Left renal pelvis (tissue), 4 donors: ENCODE data around the gene CHRM1. TPM values are rescaled to one million over a fixed set of nuclear protein-coding genes. Genes with fewer than 3 reads are reported as not detected.
"Not testable (repeated sequence)": the region's sequence is repeated elsewhere in the genome, so short reads cannot be mapped to it uniquely, and the experiment has no call there.

ENCODE experiments used
- DNase-seq, 4 donors: peaks; one replicate each; pipeline ENCODE4 v3.0.0-alpha.2; 2013; ENCODE audit warnings: low read depth in 4 of 4, low spot score in 3 of 4
- polyA plus RNA-seq, 4 donors: library from polyadenylated mRNA; unstranded; fragments of 120-200 nt; gene quantifications; one replicate each; pipeline ENCODE4 v1.2.1, GENCODE V29; 2013; ENCODE audit not compliant: insufficient read length in 4 of 4

CHRM1 gene, protein sequence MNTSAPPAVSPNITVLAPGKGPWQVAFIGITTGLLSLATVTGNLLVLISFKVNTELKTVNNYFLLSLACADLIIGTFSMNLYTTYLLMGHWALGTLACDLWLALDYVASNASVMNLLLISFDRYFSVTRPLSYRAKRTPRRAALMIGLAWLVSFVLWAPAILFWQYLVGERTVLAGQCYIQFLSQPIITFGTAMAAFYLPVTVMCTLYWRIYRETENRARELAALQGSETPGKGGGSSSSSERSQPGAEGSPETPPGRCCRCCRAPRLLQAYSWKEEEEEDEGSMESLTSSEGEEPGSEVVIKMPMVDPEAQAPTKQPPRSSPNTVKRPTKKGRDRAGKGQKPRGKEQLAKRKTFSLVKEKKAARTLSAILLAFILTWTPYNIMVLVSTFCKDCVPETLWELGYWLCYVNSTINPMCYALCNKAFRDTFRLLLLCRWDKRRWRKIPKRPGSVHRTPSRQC
- polyA plus RNA-seq, result under 1 TPM in 2 of 4 donors, not detected in 2; 0.05 to 0.40 TPM

DNA sequence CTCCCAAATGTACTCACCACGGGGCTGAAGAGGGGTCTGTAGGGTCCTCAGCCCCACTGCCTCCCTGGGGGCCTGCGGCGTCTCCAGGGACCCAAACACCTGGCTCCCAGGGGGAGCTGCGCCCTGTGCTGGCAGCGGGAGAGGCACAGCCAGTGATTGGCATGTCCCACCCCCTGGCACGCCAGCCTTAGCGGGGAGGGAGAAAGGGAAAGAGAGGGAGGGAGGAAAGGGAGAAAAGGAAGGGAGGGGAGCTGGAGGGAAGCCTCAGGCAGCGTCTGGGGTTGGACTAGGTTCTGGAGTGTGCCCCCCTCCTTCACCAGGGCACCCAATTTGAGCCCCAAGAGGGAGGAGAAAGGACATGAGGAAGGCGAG is at the start of gene CHRM1:
TSS of gene CHRM1 (minus strand) at position 163 of the 372 bp plus-strand sequence. CDS start 10,263 bp downstream, outside the sequence.
- no peak for DNase-seq

DNA sequence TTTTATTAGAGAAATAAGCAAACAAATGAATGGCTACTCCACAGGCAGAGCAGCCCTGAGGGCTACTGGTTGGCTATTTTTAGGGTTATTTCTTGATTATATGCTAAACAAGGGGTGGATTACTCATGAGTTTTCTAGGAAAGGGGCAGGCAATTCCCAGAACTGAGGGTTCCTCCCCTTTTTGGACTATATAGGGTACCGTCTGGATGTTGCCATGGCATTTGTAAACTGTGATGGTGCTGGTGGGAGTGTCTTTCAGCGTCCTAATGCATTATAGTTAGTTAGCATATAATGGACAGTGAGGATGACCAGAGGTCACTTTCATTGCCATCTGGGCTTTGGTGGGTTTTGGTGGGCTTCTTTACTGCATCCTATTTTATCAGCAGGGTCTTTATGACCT is 44.4 kb upstream of the CHRM1 start:
- no peak for DNase-seq

DNA sequence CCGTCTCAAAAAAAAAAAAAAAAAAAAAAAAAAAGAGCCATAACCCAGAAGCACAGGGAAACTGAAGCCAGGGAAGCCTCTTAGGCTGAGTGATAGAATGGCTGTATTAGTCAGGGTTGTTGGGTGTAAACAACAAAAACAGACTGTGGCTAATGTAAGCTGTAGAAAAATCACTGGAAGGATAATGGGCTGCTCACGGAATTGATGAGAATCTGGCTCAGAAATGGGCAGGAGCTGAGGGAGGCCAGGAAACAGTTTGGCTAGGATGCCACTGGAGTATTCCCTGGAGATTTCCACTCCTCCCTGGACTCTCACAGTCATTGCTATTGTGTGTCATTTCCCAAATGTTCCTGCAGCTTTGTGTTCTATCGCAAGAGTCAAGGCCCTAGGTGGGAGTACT is 41.2 kb upstream of the CHRM1 start:
- no peak for DNase-seq

DNA sequence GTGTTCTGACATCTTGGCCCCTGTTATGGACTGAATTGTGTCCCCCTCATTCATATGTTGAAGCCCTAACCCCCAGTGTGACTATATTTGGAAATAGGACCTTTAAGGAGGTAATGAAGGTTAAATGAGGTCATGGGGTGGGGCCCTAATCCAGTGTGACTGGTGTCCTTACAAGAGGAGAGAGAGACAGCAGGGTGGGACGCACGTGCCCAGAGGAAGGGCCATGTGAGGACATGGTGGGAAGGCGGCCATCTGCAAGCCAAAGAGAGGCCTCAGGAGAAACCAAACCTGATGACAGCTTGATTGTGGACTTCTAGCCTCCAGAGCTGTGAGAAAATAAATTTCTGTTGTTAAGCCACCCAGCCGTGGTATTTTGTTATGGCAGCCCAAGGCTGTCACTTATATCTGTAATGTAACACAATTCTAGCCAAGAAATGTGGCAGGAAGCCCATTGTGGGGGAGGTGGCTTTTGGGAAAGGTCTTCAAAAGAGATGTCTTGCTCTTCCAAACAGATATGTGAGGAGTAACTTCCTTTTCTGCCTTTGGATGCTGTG is 39.9 kb upstream of the CHRM1 start:
- DNase-seq, result no peak

DNA sequence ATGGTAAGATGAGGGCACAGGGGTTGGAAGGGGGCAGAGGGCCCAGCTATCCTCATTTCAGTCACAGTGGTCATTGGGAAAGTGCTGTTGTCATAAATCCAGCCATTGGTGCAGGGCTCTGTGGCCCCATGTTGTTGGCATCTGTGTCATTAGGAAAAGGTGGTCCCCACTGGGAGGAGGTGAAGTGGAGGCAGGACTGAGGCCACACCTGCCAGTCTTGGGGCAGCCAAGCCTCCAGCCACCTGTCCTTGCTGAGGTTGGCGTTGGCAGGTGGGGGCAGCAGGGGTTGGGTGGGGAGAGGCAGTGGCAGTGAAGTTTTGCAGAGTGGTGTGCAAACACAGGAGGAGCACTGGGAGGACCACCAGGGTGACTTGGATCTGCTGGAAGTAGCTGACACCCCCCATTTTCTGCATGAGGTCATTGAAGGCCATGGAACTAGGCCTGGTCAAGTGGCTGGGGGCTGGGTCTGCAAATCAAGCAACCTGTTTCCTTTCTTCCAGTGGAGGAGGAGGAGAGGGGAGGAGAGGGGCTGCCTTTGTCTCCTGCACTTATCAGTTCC is 38.3 kb upstream of the CHRM1 start:
- DNase-seq, result no peak

DNA sequence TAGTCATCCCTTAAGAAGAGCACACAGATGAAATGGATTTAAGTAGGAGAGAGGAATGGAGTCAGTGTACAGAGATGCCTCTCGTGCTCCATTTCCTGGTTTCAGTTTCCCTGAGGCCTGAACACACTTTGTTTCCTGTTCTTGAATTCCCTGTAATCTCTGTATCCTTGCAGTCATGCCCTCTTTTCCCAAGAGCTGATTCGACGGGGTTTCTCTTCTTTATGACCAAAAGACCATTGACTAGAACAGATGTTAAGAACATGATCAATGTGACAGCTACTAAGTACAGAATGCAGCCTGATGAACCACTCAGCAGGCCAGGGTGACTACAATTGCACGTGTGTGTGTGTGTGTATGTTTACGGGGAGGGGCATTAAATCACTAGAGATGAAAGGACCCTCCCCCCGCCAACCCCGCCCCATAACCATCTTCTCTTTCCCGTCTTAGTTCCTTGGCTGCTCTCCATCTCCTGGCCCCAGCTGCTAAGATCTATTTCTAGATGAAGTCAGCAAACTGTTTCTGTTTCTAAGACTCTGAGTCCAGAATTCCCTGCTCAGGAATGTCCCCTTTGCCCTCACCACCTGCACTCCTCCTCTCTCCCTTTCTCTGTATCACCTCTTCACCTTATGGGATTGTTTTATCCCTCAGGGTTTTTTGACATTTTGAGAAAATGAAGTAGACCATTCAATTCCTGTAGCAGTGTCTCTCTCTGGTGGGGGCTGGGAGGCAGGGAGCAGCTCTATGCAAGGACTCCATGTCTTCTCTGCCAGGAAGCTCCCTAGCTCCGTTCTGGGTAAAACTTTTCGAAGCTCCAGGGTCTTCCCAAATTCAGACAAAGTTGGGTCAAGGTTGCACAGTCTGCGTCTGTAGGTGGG is 37.6 kb upstream of the CHRM1 start:
- peak; percentile 44 to 50 (median 48) for DNase-seq

DNA sequence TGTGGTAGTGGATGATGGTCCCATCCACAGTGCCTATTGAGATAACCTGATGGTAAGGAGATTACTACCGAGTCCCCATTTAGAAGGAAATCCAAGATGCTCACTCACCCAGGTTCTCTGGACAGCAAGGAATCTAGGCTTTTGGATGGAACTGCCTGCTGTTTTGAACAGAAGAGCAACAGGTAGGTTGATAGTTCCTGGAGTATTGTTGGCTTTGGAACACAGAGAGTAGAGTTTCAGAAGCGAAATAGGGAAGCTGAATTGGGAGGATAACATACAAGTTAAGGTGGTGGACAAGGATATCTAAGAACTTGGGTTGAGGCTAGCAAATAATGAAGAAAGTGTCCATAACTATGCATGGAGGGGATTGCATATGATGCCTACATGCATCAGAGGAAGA is 36.0 kb upstream of the CHRM1 start:
- DNase-seq, result no peak

DNA sequence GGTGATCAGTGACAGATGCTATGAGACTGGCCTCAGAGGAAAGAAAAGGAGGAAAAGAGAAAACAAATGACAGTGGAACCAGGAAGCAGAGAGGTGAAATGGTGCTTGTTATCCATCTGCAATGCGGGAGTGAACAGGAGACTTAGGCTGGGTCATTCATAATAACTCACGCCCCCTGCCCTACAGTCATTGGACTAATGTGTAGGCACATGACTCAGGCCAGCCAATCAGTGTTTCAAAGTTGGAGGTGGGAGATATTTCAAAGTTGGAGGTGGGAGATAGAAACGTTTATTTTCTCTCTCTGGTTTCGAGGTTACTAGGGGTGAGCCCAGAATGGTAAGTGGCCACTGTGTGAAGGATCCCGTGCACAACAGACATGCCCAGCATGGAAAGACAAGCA is 33.3 kb upstream of the CHRM1 start:
- no peak for DNase-seq

DNA sequence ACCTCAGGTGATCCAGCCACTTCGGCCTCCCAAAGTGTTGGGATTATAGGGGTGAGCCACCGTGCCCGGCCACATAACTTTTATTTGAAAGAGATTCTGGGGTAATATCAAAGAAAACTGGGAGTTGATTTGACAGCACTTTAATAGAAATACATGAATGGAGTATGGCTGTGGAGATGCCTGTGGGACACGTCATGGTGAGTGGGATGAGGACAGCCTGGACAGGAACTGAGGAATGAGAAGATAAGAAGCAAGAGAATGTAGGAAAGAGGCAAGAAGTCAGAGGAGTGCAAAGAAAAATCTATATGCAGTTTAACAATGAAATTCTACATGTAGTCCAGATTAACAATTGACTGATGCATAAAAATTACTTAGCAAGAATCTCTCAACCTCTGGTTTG is 32.6 kb upstream of the CHRM1 start:
- DNase-seq, result no peak

DNA sequence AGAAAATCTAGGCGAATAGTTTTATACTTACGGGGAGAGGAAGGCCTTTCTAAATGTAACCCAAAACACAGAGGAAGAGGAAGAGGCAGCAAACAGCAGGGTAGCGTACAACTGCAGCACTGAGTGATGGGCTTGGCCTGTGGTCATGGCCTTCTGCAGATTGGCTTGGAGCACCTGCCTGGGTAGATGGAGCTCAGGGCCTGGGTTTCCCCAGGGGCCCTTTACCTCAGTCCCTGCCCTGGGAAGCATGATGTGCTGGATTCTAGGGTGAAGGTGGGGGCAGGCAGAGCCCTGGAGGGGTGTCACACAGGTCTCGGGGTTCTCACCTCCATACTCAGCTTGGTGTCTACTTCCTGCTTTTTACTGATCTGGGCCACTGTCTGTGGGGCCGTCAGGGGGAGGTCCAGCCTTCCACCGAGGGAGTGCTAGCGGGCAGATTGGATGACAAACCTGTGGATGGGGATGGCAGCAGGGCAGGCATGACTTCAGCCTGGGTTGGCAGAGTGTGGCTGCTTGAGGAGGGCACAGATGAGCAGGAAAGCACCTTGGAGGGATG is 27.7 kb upstream of the CHRM1 start:
- no peak for DNase-seq

DNA sequence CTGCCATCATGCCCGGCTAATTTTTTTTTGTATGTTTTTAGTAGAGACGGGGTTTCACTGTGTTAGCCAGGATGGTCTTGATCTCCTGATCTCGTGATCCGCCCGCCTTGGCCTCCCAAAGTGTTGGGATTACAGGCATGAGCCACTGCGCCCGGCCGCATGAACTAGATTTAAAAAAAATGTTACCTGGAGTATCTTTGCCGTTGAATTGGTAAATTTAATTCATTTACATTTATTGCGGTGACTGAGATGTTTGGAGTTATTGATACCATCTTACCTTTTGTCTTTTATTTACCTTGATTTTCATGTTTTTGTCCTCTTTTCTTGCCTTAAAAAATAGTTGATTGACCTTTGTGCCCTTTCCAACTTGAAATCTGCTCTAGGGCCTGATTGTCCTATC is 24.4 kb upstream of the CHRM1 start:
- not testable (repeated sequence) for DNase-seq

DNA sequence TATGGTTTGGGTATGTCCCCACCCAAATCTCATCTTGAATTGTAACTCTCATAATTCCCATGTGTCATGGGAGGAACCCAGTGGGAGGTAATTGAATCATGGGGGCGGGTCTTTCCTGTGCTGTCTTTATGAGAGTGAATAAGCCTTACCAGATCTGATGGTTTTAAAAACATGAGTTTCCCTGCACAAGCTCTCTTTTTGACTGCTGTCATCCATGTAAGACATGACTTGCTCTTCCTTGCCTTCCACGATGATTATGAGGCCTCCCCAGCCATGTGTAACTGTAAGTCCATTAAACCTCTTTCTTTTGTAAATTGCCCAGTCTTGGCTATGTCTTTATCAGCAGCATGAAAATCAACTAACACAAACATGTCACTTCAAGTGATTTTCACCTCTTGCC is 16.4 kb upstream of the CHRM1 start:
- not testable (repeated sequence) for DNase-seq

DNA sequence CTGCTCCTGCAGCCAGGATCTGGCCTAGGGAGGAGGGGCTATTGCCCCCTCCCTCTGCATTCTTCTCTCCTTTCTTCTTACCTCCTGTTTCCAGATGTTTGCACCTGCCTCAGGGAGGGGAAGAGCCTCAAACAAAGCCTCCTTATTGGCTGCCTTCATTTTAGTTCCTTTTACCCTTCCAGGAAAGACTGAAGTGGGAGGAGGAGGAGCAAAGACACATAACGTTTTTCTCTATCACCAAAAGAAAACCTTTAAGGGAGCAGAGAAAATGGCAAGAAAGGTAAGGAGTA is 13.3 kb upstream of the CHRM1 start:
- DNase-seq, result no peak

DNA sequence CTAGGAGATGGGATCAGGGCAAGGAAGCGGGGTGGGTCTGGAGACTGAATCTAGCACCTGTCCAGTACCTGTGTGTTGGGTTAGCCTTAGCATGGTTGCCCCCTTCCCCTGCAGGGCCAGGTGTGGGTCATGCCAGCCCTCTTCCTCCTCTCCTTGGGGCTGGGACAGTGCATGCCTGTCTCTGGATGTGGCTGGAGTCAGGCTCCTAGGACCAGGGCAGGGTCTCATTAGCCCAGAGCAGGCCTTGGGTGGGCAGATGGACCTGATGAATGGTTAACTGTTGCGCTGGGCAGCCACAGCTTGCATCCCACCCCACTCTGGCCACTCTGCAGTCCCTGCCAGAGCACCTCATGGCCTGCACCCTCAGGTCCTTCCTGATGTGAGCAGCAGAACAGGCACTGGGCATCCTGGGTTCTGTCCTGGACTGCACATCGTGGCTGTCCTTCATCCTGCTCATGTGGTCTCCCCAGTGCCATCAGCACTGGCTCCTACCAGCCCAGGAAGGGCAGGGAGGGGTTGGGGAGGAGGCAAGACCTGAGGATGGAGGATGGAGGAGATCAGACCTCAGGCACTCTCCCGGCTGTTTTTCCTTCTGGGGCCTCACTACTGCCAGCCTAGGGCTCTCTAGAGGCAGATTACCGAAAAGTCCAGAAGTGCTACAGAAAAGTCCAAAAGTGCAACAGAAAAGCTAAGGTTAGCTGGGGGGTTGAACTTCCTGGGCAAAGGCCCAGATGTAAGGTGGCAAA is 12.8 kb upstream of the CHRM1 start:
- no peak for DNase-seq

DNA sequence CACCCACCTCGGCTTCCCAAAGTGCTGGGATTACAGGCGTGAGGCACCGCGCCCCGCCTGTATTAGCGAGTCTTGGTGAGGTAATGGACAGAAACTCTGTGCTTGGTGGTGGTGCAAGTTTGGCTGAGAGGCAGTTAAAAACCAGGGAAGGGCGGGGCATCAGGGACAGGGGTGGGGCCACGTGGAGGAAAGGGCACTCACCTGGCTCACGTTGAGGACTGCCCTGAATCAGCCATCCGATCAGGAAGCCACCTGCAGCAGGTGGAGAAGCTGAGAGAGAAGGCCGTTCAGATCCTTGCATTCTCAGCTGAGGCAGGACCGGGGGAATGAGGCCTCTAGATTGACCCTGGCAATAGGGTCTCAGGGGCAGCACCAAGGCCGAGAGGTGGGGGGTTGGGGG is 12.1 kb upstream of the CHRM1 start:
- no peak for DNase-seq

DNA sequence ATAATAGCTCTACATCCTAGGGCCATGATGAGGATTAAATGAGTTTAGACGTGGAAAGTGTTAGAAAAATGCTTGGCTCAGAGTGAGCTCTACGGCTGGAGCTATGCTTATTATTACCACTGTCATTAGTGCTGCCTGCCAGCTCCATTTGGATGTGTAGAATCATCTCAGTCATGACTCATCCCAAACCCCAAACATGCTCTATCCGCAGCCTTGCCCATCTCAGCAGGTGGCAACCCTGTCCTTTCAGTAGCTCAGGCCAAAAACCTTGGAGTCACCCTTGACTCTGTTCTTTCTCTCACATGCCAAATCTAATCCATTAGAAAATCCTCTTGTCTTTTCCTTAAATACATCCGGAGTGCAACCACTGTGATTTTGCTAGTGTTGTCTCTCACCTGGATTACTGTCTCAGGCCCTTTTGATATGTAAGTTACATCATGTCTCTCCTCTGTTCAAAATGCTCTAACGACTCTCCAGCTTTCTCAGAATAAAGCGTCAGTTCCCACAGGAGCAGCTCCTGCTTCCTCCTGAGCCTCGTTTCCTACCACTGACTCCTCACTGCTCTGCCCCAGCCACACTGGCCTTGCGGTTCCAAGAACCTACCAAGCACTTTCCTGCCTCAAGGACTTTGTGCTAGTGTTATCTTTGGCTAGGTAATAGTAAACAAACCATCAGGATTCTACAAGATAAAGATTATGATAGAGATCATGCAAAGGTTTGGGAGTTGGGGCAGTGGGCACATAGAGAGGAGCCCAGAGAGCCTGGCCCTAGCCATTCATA is 10.5 kb upstream of the CHRM1 start:
- DNase-seq, result no peak

DNA sequence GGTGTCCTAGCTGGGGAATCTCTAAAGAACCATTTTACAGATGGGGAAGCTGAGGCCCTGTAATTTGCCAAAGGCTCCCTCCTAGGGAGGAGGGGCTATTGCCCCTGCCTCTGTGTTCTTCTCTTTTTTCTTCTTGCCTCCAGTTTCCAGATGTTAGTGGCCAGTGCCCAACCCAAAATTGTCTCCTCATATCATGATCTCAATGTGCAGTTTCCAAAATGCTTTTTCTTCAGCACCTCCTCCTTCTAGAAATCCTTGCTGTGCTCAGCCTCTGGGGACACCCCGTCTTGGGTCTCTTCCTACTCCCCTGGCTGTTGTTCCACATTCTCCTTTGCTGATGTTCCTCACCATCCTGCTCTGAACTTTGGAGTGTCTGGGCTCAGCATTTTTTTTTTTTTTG is 9.5 kb upstream of the CHRM1 start:
- DNase-seq, result no peak

DNA sequence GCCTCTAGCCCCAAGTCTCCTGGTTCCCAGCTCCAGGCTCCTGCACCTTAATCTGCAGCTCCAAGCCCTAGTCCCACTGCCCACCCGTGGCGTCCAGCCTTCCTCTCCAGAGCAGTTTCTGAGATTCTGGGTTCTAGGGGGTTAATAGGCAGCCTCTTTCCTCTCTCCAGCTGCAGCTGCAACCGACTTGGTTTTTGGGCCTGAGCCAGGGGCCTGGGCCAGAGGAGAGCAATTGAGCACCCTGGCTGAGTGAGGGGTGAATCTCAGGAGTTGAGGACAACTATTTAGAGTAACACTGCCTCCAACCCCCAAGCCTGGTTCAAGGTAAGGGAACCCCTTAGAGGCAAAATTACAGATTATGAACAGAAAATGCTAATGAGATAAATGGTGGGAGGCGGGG is 9.0 kb upstream of the CHRM1 start:
- DNase-seq, result no peak

DNA sequence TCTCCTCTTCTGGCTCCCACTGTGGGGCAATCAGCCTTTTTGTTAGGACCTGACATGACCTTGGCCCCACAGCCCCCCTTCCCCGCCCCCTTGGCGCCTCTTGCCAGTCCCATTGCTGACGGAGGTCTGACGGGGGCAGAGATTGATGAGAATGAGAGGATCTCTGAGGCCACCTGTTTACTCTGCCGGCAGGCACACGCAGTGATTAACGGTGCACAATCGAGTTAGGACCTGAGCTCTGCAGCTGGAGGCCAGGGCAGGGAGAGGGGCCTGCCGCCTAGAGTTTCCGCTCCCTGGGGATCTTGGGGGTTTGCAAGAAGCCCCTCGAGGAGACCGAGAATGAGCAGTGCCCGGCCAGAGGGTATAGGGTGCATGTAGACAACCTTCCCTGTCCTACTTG is 6.8 kb upstream of the CHRM1 start:
- DNase-seq, result no peak
